Embryonic facial prominence (tissue), 1 donor: ENCODE data around the gene HCFC1R1.
"Not testable (repeated sequence)": the region's sequence is repeated elsewhere in the genome, so short reads cannot be mapped to it uniquely, and the experiment has no call there.

ENCODE experiments used
- DNase-seq: peaks from one replicate; pipeline ENCODE4 v3.0.0-alpha.2; 2016; ENCODE audit errors: extremely low spot score

The HCFC1R1 gene

GRCh38 chr16:3057181-3058138, 33.7 kb upstream of the HCFC1R1 start:
- DNase-seq = no peak

GRCh38 chr16:3056336-3057180, 32.8 kb upstream of the HCFC1R1 start:
- no peak for DNase-seq

- DNase-seq = not testable (repeated sequence)
Observed at GRCh38 chr16:3055734-3056115, 32.0 kb upstream of the HCFC1R1 start.

GRCh38 chr16:3054965-3055733, 31.4 kb upstream of the HCFC1R1 start:
- no peak for DNase-seq

- DNase-seq = not testable (repeated sequence)
Observed at GRCh38 chr16:3053330-3053710, 29.6 kb upstream of the HCFC1R1 start.

GRCh38 chr16:3052571-3053329, 29.0 kb upstream of the HCFC1R1 start:
- not testable (repeated sequence) for DNase-seq

GRCh38 chr16:3051494-3051893, 27.8 kb upstream of the HCFC1R1 start:
- DNase-seq = no peak

- DNase-seq = no peak
Observed at GRCh38 chr16:3051009-3051408, 27.3 kb upstream of the HCFC1R1 start.

GRCh38 chr16:3050487-3050886, 26.7 kb upstream of the HCFC1R1 start:
- DNase-seq = no peak

- DNase-seq = no peak
Observed at GRCh38 chr16:3049921-3050481, 26.3 kb upstream of the HCFC1R1 start.

GRCh38 chr16:3047387-3047720, 23.6 kb upstream of the HCFC1R1 start:
- no peak for DNase-seq

GRCh38 chr16:3046641-3047386, 23.1 kb upstream of the HCFC1R1 start:
- no peak for DNase-seq

GRCh38 chr16:3045758-3046640, 22.3 kb upstream of the HCFC1R1 start, which contains the start of gene MMP25:
Gene MMP25, plus strand, starts transcription at chr16:3046561. Its CDS starts 357 bp downstream, at chr16:3046918.
- no peak for DNase-seq

- no peak for DNase-seq
Observed at GRCh38 chr16:3044708-3045107, 21.0 kb upstream of the HCFC1R1 start.

- no peak for DNase-seq
Observed at GRCh38 chr16:3042376-3042775, 18.6 kb upstream of the HCFC1R1 start.

- DNase-seq = no peak
Observed at GRCh38 chr16:3038896-3039295, 15.2 kb upstream of the HCFC1R1 start.

- no peak for DNase-seq
Observed at GRCh38 chr16:3038256-3038655, 14.5 kb upstream of the HCFC1R1 start.

- DNase-seq = no peak
Observed at GRCh38 chr16:3036726-3037315, 13.1 kb upstream of the HCFC1R1 start, which contains the start of gene BICDL2. Gene BICDL2, minus strand, starts transcription at chr16:3036944. Its CDS starts 1,448 bp downstream, at chr16:3035496.
